Keratinocyte (primary cell): ENCODE data around the gene SCRN1. TPM values are rescaled to one million over a fixed set of nuclear protein-coding genes. Genes with fewer than 3 reads are reported as not detected.

Experiments
- DNase-seq: peaks from one replicate; pipeline ENCODE4 v3.0.0-alpha.2; 2011; ENCODE audit warnings: low read depth, missing footprints, low spot score
- FAIRE-seq: peaks from 2 replicates; lab custom pipeline; 2011; peaks lifted over from hg19 to GRCh38; lab: Jason Lieb, UNC
- H2AFZ ChIP-seq: 2 replicates; pipeline ENCODE4 v1.6.0; 2012; ENCODE audit warnings: low read length, control low read depth, inconsistent platforms; ENCODE audit not compliant: control insufficient read depth
- H3K27ac ChIP-seq: 2 replicates; pipeline ENCODE4 v1.5.1; 2011; ENCODE audit warnings: low read length; ENCODE audit not compliant: control insufficient read depth, insufficient read depth
- H3K27me3 ChIP-seq: 3 replicates; pipeline ENCODE4 v1.6.0; 2011; ENCODE audit warnings: low read length; ENCODE audit not compliant: control insufficient read depth, insufficient read depth; ENCODE audit errors: extremely low read depth
- H3K36me3 ChIP-seq, 2 experiments: 2 replicates in 1 of 2; 3 replicates in 1 of 2; pipeline ENCODE4 v1.5.1; 2011; ENCODE audit warnings: low read length in 2 of 2, mild to moderate bottlenecking in 1 of 2; ENCODE audit not compliant: control insufficient read depth in 2 of 2, insufficient read depth in 2 of 2; ENCODE audit errors: extremely low read depth in 1 of 2
- H3K4me1 ChIP-seq: 3 replicates; pipeline ENCODE4 v1.5.1; 2011; ENCODE audit warnings: low read length; ENCODE audit not compliant: control insufficient read depth, insufficient read depth; ENCODE audit errors: extremely low read depth
- H3K4me2 ChIP-seq: 3 replicates; pipeline ENCODE4 v1.6.0; 2011; ENCODE audit warnings: low read depth, low read length; ENCODE audit not compliant: control insufficient read depth, insufficient read depth; ENCODE audit errors: extremely low read depth
- H3K4me3 ChIP-seq, 3 experiments: fragments of 200-600 bp in 1 of 3; sonication (generic) in 1 of 3; 2 replicates in 2 of 3; 3 replicates in 1 of 3; pipeline ENCODE4 v1.5.1; 2011 to 2016; ENCODE audit warnings: low read length in 3 of 3, mild to moderate bottlenecking in 3 of 3, control low read depth in 2 of 3, inconsistent platforms in 1 of 3, low read depth in 1 of 3, mixed read lengths in 1 of 3, mixed run types in 1 of 3, moderate library complexity in 1 of 3; ENCODE audit not compliant: control insufficient read depth in 2 of 3, insufficient read depth in 2 of 3; ENCODE audit errors: extremely low read depth in 1 of 3
- H3K79me2 ChIP-seq: 2 replicates; pipeline ENCODE4 v1.6.0; 2012; ENCODE audit warnings: low read length; ENCODE audit not compliant: control insufficient read depth, insufficient read depth
- H3K9ac ChIP-seq: 3 replicates; pipeline ENCODE4 v1.6.0; 2011; ENCODE audit warnings: low read length; ENCODE audit not compliant: control insufficient read depth, insufficient read depth; ENCODE audit errors: extremely low read depth
- H3K9me1 ChIP-seq: 3 replicates; pipeline ENCODE4 v1.6.0; 2011; ENCODE audit warnings: low read length; ENCODE audit not compliant: control insufficient read depth, insufficient read depth; ENCODE audit errors: extremely low read depth
- H3K9me3 ChIP-seq: 2 replicates; pipeline ENCODE4 v1.5.1; 2012; ENCODE audit warnings: low read depth, low read length; ENCODE audit not compliant: control insufficient read depth
- H4K20me1 ChIP-seq: 3 replicates; pipeline ENCODE4 v1.6.0; 2011; ENCODE audit warnings: low read length; ENCODE audit not compliant: control insufficient read depth, insufficient read depth; ENCODE audit errors: extremely low read depth
- CTCF ChIP-seq, 3 experiments: IDR thresholded peaks in 1 of 3; conservative IDR thresholded peaks in 1 of 3; optimal IDR thresholded peaks in 1 of 3; 2 replicates in 2 of 3; 3 replicates in 1 of 3; pipeline versions ENCODE3 to v1.5.1; 2011; ENCODE audit warnings: low read length in 3 of 3, mild to moderate bottlenecking in 3 of 3, moderate library complexity in 2 of 3, control low read depth in 1 of 3, inconsistent platforms in 1 of 3; ENCODE audit not compliant: insufficient read depth in 2 of 3; ENCODE audit errors: extremely low read depth in 1 of 3
- EZH2 ChIP-seq: IDR thresholded peaks from one replicate; pipeline ENCODE4 v1.6.1; 2012; ENCODE audit warnings: inconsistent platforms, mild to moderate bottlenecking, low read length, moderate library complexity
- dilution Hi-C: fragments of 300-500 bp; cut with MboI; formaldehyde crosslinking; loops from one replicate; pipeline ENCODE4 v1.7.0; 2020; ENCODE audit warnings: low sequenced_read_pairs; ENCODE audit not compliant: extremely low pct_ligation_motif_present
- polyA plus RNA-seq, 5 experiments: library from polyadenylated mRNA; depleted of rRNA in 3 of 5; stranded (reverse) in 3 of 5; stranded (forward) in 1 of 5; unstranded in 1 of 5; fragments of >200 nt; gene quantifications; 1 replicate in 1 of 5; 2 replicates in 3 of 5; 3 replicates in 1 of 5; pipeline versions ENCODE4 v1.2.1 to v1.2.3, GENCODE V29; 2011 to 2012; ENCODE audit warnings: missing spikeins in 2 of 5, low read depth in 1 of 5, low replicate concordance in 1 of 5

The SCRN1 gene
- polyA plus RNA-seq, 1 donor (not counting 4 experiments of a cell fraction or from before 2014, with no cell fraction given): 52.3 TPM

- H4K20me1 ChIP-seq: no peaks in the 10 kb centered on the region
These were observed 33.1 kb downstream of the SCRN1 start for GRCh38 chr7:29956487-29956836.

DNA sequence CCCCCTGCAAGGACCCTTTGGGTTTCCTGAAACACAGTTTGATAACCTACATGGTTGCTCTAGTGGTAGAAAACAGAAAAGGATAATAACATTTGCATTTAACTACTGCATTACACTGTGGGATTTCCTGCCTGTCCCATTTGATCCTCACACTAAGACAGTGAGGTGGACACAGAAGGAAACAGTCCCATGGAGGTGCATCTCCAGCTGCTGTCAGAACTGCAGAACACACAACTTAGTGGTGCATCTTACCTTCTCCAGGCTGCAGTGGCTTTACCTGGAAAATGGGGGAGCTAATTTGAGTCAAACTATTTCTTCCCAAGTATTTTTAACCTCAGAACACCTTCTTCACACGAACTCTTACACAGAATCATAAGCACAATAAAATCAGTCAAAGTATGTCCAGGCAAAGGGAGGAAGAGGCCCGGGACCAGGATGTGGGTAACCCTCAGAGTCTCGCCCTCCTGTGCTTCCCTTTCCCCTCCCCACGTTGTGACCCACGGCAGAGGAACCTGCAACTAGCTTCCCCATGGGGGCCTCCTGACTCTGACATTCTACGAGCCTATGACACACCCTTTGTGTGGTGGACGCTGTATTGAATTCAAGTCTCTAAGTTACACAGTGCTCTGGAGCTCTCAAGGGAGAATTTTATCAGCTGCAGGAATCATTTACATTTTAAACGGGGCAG lies 33.7 kb downstream of the SCRN1 start:
- DNase-seq: no peak

More at GRCh38 chr7:29956487-29956836, 33.1 kb downstream of the SCRN1 start:
- no peak for TF ChIP-seq EZH2
- no peak for TF ChIP-seq CTCF (optimal IDR thresholded peaks at IDR 0.05 in 1 of 3, IDR thresholded peaks at IDR 0.05 in 1 of 3, conservative IDR thresholded peaks at IDR 0.05 in 1 of 3; ENCODE audit: extremely low read depth in 1 of 3, insufficient read depth in 2 of 3, low read length in 3 of 3)
- Histone ChIP-seq H3K4me1 (no peaks in the 10 kb centered on the region), H3K27ac (no peak overlapping the region), H3K9ac (no peak overlapping the region), H2AFZ (no peak overlapping the region), H3K27me3 (no peaks in the 10 kb centered on the region), H3K4me2 (no peak overlapping the region), H3K9me1 (no peaks in the 10 kb centered on the region), H3K79me2 (peaks cover 2% of the 10 kb centered on the region), H3K36me3 (peaks cover 3 to 10% of the 10 kb centered on the region in 2 experiments), H3K9me3 (no peaks in the 10 kb centered on the region), H3K4me3 (no peak overlapping the region)
- FAIRE-seq (no peak), DNase-seq (no peak)
- dilution Hi-C loops: no loop called here

More for the DNA sequence above, 33.7 kb downstream of the SCRN1 start:
- Histone ChIP-seq H4K20me1 (no peaks in the 10 kb centered on the region), H3K36me3 (peaks cover 4 to 15% of the 10 kb centered on the region in 2 experiments), H3K4me3 (no peak overlapping the region), H3K27me3 (no peaks in the 10 kb centered on the region), H3K4me2 (no peak overlapping the region), H3K79me2 (peaks cover 2% of the 10 kb centered on the region), H3K27ac (no peak overlapping the region), H3K9ac (no peak overlapping the region), H3K9me3 (no peaks in the 10 kb centered on the region), H2AFZ (no peak overlapping the region), H3K4me1 (no peaks in the 10 kb centered on the region), H3K9me1 (no peaks in the 10 kb centered on the region)
- dilution Hi-C loops: no loop called here
- FAIRE-seq: no peak
- TF ChIP-seq EZH2 (no peak), CTCF (optimal IDR thresholded peaks at IDR 0.05 in 1 of 3, IDR thresholded peaks at IDR 0.05 in 1 of 3, conservative IDR thresholded peaks at IDR 0.05 in 1 of 3; ENCODE audit: extremely low read depth in 1 of 3, insufficient read depth in 2 of 3, low read length in 3 of 3) (no peak)
